Skin of body (tissue), 2 donors: ENCODE results near the gene CEBPG. TPM values are rescaled to one million over a fixed set of nuclear protein-coding genes. Genes with fewer than 3 reads are reported as not detected.

Experiments
- DNase-seq: peaks from one replicate; lab custom pipeline; 2025; lab: John Stamatoyannopoulos, UW
- total RNA-seq: library from RNA; depleted of rRNA; stranded (reverse); fragments of >200 nt; gene quantifications from one replicate; pipeline ENCODE4 v1.2.3, GENCODE V29; 2014

Gene CEBPG
- total RNA-seq, 1 donor from 2014 or later, result 34.8 TPM

- DNase-seq, result no peak
Observed at GRCh38 chr19:33405553-33406461, 32.3 kb downstream of the CEBPG start.

DNA sequence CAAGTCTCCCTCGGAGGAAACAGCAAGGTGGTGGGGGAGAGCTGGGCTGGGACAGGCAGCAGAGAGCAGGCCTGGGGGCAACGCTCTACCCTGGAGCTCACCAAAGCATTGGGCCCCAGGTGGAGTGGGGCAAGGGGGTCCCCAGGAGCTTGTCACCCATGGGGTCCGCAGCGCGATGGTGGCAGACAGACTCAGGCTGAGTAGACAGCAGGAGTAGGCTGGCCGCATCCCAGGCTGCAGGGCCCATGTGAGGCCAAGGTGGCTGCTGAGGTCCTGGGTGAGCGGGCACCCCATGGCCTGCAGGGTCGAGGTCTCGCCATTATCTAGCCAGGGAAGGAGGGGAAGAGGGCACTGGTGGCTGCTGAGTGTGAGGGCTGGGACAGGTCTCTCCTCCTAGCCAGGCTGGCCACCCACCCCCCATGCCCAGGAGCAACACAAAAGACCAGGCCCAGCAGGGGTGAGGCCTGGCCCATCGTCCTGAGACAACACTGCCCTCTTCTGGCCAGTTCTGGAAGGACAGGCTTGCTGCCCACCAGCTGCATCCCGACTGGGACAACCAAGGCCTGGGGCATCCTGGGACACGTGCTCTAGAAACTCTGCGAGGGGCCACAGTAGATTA, 33.1 kb downstream of the CEBPG start:
- peak; percentile 27 for DNase-seq

DNA sequence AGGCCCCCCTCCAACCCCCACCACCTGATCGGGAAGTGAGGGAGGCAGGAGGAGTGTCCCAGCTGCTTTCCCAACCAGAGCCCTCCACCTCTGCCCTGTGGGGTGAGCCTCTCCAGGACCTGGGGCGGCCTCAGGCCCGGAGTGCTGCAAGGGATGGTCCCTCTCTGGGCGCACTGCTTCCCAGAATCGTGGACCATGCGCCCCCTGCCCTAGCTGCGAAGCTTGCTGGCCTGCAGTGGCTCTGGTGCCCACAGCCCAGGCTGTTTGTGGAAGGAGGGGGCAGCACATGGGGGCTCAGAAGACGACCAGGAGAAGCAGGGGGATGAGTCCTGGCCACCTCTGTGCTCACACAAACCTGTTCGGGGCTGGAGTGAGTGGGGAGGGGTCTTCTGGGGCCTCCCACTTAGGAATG, 33.6 kb downstream of the CEBPG start:
- no peak for DNase-seq

- no peak for DNase-seq
Observed at GRCh38 chr19:33407716-33408115, 34.2 kb downstream of the CEBPG start.

DNA sequence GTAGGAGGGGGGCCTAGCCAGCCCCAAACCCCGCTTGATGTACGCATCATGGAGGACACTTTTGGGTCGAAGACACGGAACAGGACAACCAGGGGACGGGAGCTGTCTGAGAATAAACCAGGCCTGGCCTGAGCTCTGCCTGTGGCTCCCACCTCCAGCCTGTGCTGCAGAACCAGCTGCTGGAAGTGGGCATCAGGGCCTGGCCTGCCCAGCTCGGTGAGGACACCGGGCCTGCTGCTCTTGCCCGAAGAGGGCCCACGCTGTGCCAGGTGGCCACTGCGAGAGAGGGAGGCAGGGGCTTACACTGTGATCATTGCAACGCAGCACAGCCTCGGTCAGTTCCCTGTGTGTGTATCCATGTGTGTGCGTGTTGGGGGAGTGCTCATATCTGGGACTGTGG, 34.6 kb downstream of the CEBPG start:
- no peak for DNase-seq

- no peak for DNase-seq
Observed at GRCh38 chr19:33408538-33409434, 35.3 kb downstream of the CEBPG start.

GRCh38 chr19:33409906-33410685, 36.6 kb downstream of the CEBPG start:
- no peak for DNase-seq

- DNase-seq, result no peak
Observed at GRCh38 chr19:33410915-33411401, 37.4 kb downstream of the CEBPG start.

DNA sequence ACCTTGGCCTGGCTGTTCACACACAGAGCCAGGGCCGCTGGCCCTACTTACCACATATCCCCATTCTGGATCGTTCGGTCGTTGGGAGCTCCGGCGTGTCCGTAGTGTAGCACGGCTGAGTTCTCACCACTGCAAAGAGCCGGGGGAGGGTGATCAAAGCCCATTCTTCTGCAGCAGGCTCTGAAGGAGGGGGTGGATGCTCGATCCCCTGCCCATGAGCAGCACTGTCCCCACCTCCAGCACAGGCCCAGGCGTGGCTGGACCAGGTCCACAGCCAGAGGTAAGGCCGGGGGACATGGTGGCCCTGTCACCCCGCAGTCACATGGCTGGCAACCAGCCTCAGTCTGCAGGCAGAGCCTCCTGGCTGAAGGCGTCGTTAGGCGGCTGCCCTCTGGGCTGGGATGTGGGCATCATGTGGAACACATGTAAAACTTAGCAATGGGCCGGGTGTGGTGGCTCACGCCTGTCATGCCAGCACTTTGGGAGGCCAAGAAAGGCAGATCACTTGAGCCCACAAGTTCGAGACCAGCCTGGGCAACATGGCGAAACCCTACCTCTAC, 38.2 kb downstream of the CEBPG start:
- no peak for DNase-seq

DNA sequence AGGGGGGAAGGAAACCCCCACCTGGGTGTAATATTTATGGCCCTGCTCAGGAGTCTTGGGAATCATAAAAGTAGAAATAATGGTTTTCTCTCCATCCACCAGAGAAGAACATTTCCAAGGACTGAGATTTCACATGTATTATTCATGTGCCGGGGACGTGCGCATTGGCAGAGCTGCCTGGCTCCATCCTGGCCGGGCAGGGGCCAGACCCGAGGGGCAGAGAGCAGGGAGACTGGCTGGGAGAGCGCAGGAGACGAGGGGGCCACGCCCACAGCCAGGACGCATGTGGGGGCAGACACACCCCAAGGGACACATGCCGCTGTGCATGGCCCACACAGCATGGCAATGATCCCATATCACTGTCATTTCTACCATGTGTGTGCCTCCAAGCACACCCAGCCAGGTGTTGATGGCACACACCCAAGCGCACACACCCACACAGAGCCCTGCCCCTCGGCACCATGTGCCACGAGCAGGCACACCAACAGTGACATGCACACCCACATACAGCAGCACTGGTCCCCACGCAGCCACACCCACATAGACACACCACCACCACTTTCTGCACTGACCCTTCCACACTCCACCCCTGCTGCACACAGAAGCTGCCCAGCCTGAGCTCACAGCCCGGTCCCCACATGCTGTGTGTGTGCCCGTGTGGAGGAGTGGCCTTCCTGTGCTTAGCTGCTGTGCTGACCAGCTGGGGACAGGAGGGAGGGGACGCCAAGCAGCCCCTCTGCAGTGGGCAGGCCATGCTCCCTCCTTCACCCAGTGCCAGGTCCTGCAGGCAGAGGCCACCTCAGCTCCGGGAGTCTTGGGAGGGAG, 39.3 kb downstream of the CEBPG start:
- DNase-seq, result no peak

GRCh38 chr19:33413426-33413725, 39.9 kb downstream of the CEBPG start:
- DNase-seq, result no peak

DNA sequence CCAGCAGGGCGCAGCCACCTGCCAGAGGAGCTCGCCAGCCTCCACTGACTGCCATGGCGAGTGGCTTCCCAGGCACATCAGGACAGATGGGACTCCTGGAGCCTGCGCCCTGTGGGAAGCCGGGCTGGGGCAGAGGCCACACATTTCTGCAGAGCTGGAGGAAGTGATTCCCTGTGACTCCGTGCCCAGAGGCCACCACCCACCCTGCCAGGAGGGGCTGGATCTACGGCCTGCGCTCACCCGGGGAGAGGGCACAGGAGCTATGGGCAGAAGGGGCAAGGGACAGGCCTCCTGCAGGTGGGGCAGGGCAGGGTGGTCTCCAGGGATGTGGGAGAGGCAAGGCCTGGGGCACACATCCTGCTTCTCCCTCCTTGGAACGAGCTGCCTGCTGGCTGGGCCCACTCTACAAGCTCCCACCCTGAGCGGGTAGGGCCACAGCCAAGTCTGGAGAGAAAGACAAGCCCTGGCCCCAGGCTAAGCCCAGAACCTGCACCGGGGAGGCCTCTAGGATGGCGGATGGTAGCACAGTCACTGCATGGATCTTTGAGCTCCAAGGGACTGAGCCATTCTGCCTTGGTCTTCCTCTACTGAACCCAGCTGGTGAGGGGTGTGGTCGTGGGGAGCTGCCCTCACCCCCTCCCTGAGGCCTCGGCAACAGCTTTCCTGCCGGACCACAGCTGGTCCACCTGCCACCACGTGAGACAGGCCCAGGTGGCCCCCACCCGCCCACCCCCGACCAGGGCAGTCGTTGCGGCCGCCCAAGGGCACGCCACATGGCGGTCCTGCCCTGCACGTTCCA, 40.6 kb downstream of the CEBPG start:
- DNase-seq, result no peak

DNA sequence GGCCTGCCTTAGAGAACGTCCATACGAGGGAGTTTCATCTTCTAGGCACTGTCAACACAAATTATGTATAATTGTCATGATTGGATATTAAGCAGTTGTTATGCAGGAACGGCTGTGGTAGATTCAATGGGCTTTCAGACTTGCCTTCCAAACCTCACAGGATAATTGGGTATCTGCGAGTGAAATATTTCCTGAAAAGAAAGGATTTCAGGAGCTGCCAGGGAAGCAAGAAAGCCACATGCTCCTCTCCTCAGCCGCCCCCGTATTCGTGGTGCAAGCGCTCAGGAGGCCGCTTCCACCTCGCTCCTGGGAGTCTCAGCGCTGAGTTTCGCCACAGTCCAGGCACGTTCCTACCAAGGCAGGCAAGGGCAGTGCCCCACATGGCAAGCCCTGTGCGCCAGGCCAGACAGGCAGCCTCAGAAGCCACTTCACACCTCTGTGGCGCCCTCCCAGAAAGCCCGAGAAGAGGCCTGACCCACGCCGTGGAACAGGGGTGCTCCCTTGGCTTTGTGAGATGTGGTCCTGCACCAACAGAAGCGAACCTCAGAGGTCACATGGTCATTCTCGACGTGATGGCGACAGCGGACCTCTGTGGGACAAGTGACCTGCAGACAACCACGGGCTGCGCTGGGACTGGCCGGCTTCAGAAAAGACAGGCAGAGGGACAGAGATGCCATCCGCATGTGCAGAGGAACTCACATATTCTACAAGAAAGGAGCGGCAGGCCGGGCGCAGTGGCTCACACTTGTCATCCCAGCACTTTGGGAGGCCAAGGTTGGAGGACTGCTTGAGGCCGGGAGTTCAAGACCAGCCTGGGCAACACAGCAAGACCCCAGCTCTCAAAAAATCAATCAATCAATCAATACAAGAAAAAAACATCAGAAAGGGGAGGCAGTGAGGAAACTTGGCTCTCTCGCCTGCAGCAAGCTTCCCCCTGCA, 41.4 kb downstream of the CEBPG start:
- no peak for DNase-seq

DNA sequence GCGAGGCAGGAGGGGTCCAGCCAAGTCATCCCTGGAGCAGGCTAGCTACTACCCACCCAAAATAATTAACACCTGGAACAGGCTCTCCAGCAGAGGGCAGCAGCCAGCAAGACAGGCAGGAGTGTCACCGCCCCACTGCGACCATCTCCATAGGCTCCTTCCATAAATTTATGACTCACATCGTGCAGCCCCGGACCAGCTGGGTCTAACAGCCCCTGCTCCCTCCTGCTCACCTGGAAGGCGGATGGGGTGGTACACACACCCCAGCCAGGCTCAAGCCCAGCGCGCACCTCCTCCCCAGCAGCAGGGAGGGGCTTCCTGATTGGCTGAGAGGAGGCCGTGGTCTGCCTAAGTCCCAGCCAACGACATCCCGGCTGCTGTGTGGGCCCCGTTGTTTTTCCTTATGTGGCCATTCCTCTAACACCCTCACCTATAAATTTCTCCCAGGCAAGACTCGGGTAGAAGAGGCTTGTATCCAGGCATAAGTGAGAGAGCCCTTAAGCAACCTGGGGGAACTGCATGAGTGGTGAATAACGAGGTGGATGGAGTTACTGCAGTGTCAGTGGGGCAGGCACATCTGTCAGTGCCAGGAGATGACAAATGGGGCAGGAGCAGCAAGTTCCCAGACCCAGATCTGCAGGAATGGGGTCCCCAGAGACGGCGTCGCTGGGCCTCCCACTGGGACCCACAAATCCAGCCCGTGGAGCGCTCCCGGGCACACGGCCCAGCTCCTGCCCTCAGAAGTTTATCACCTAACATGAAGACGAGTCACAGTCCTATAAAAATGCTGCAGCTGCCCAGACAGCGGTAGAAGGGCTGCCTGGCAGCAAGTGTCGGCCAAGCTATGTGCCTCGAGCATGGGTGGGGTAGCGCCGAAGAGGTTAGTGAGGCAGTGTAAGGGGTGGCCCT, 43.1 kb downstream of the CEBPG start:
- no peak for DNase-seq

- DNase-seq, result no peak
Observed at GRCh38 chr19:33417751-33418150, 44.2 kb downstream of the CEBPG start.

GRCh38 chr19:33418461-33418860, 45.0 kb downstream of the CEBPG start:
- DNase-seq, result no peak
